Stimulated activated effector memory CD8-positive, alpha-beta T cell treated with anti-CD3 and anti-CD28 coated beads, Interleukin-12 subunit alpha, Interleukin-12 subunit beta, amount 100 ng/mL, for 72 hours (primary cell): Measurements from ENCODE around the gene BANF2.
"Not testable (repeated sequence)": the region's sequence is repeated elsewhere in the genome, so short reads cannot be mapped to it uniquely, and the experiment has no call there.

Experiments
- ATAC-seq: fragments of 150-1000 bp; cut with Tn5 transposase; 2 replicates; pipeline ENCODE4 v1.10.0; 2021
- DNase-seq, 2 donors: peaks; one replicate each; pipeline ENCODE4 v3.0.0; 2021 to 2022; ENCODE audit warnings: low spot score in 2 of 2
- H3K27ac Mint-ChIP-seq: one replicate; pipeline ENCODE4 v1.8.0; 2022; ENCODE audit warnings: mild to moderate bottlenecking, mixed read lengths
- H3K36me3 Mint-ChIP-seq: one replicate; pipeline ENCODE4 v1.8.0; 2022; ENCODE audit warnings: mild to moderate bottlenecking, mixed read lengths
- H3K4me1 Mint-ChIP-seq: one replicate; pipeline ENCODE4 v1.8.0; 2022; ENCODE audit warnings: mixed read lengths
- H3K4me3 Mint-ChIP-seq: one replicate; pipeline ENCODE4 v1.8.0; 2022; ENCODE audit warnings: mild to moderate bottlenecking, mixed read lengths
- H3K9me3 Mint-ChIP-seq: one replicate; pipeline ENCODE4 v1.8.0; 2022; ENCODE audit warnings: mixed read lengths

BANF2 gene

GRCh38 chr20:17707951-17708350 is 8.2 kb downstream of the BANF2 start:
- ATAC-seq, H3K36me3 Mint-ChIP-seq, DNase-seq, H3K4me3 Mint-ChIP-seq, H3K9me3 Mint-ChIP-seq, H3K4me1 Mint-ChIP-seq, H3K27ac Mint-ChIP-seq: not testable (repeated sequence)

- no peak overlapping the region for H3K27ac Mint-ChIP-seq
- H3K36me3 Mint-ChIP-seq = no peaks in the 10 kb centered on the region
- H3K4me1 Mint-ChIP-seq = no peaks in the 10 kb centered on the region
- ATAC-seq = no peak
- no peak for DNase-seq
- no peak overlapping the region for H3K4me3 Mint-ChIP-seq
- H3K9me3 Mint-ChIP-seq = no peaks in the 10 kb centered on the region
These were observed 9.1 kb downstream of the BANF2 start for GRCh38 chr20:17708675-17709360.

GRCh38 chr20:17709361-17710293 is 9.9 kb downstream of the BANF2 start:
- no peak for DNase-seq
- Mint-ChIP-seq H3K4me3 (no peak overlapping the region), H3K9me3 (no peaks in the 10 kb centered on the region), H3K27ac (no peak overlapping the region), H3K4me1 (no peaks in the 10 kb centered on the region), H3K36me3 (no peaks in the 10 kb centered on the region)
- no peak for ATAC-seq

GRCh38 chr20:17710379-17711266 is 10.9 kb downstream of the BANF2 start:
- H3K36me3 Mint-ChIP-seq = no peaks in the 10 kb centered on the region

GRCh38 chr20:17711267-17711627 is 11.5 kb downstream of the BANF2 start:
- ATAC-seq = no peak
- no peaks in the 10 kb centered on the region for H3K4me1 Mint-ChIP-seq
- H3K27ac Mint-ChIP-seq = no peak overlapping the region
- DNase-seq = no peak
- H3K36me3 Mint-ChIP-seq = no peaks in the 10 kb centered on the region
- no peaks in the 10 kb centered on the region for H3K9me3 Mint-ChIP-seq
- no peak overlapping the region for H3K4me3 Mint-ChIP-seq

More at GRCh38 chr20:17710379-17711266, 10.9 kb downstream of the BANF2 start:
- Mint-ChIP-seq H3K4me3 (no peak overlapping the region), H3K9me3 (no peaks in the 10 kb centered on the region), H3K27ac (no peak overlapping the region), H3K4me1 (no peaks in the 10 kb centered on the region)
- no peak for ATAC-seq
- no peak for DNase-seq

GRCh38 chr20:17712201-17712600 is 12.4 kb downstream of the BANF2 start:
- H3K4me1 Mint-ChIP-seq = no peaks in the 10 kb centered on the region
- DNase-seq (no peak), ATAC-seq (no peak)
- H3K9me3 Mint-ChIP-seq = no peaks in the 10 kb centered on the region
- no peaks in the 10 kb centered on the region for H3K36me3 Mint-ChIP-seq
- H3K4me3 Mint-ChIP-seq = no peak overlapping the region
- no peak overlapping the region for H3K27ac Mint-ChIP-seq

- Mint-ChIP-seq H3K36me3 (no peaks in the 10 kb centered on the region), H3K27ac (no peak overlapping the region), H3K9me3 (no peaks in the 10 kb centered on the region), H3K4me1 (no peaks in the 10 kb centered on the region), H3K4me3 (no peak overlapping the region)
- no peak for DNase-seq
- ATAC-seq = no peak
These were observed 12.9 kb downstream of the BANF2 start for GRCh38 chr20:17712708-17713107.

GRCh38 chr20:17714597-17714996 is 14.8 kb downstream of the BANF2 start:
- Mint-ChIP-seq H3K27ac (no peak overlapping the region), H3K4me3 (no peak overlapping the region), H3K36me3 (no peaks in the 10 kb centered on the region), H3K9me3 (no peaks in the 10 kb centered on the region), H3K4me1 (no peaks in the 10 kb centered on the region)
- DNase-seq (no peak), ATAC-seq (no peak)

GRCh38 chr20:17715075-17715474 is 15.3 kb downstream of the BANF2 start:
- no peaks in the 10 kb centered on the region for H3K36me3 Mint-ChIP-seq
- H3K4me3 Mint-ChIP-seq = no peak overlapping the region
- no peak overlapping the region for H3K27ac Mint-ChIP-seq
- no peaks in the 10 kb centered on the region for H3K4me1 Mint-ChIP-seq
- DNase-seq = no peak
- H3K9me3 Mint-ChIP-seq = no peaks in the 10 kb centered on the region
- ATAC-seq = no peak

- DNase-seq (no peak), ATAC-seq (no peak)
- Mint-ChIP-seq H3K36me3 (no peaks in the 10 kb centered on the region), H3K9me3 (no peaks in the 10 kb centered on the region), H3K27ac (no peak overlapping the region), H3K4me3 (no peak overlapping the region), H3K4me1 (no peaks in the 10 kb centered on the region)
These were observed 16.6 kb downstream of the BANF2 start for GRCh38 chr20:17716331-17716730.

- Mint-ChIP-seq H3K36me3 (no peaks in the 10 kb centered on the region), H3K4me3 (no peak overlapping the region), H3K4me1 (no peaks in the 10 kb centered on the region), H3K27ac (no peak overlapping the region), H3K9me3 (no peaks in the 10 kb centered on the region)
- ATAC-seq (no peak), DNase-seq (no peak)
These were observed 21.0 kb downstream of the BANF2 start for GRCh38 chr20:17720755-17721154.

GRCh38 chr20:17721802-17722486 is 22.2 kb downstream of the BANF2 start:
- Mint-ChIP-seq H3K36me3 (no peaks in the 10 kb centered on the region), H3K4me1 (no peaks in the 10 kb centered on the region), H3K9me3 (no peaks in the 10 kb centered on the region), H3K27ac (no peak overlapping the region), H3K4me3 (no peak overlapping the region)
- DNase-seq = no peak
- no peak for ATAC-seq

GRCh38 chr20:17722493-17723300 is 22.9 kb downstream of the BANF2 start:
- H3K9me3 Mint-ChIP-seq = no peaks in the 10 kb centered on the region
- no peaks in the 10 kb centered on the region for H3K4me1 Mint-ChIP-seq
- no peak overlapping the region for H3K4me3 Mint-ChIP-seq
- no peaks in the 10 kb centered on the region for H3K36me3 Mint-ChIP-seq
- no peak overlapping the region for H3K27ac Mint-ChIP-seq
- ATAC-seq = no peak
- no peak for DNase-seq

GRCh38 chr20:17723301-17723691 is 23.5 kb downstream of the BANF2 start:
- H3K36me3 Mint-ChIP-seq = no peaks in the 10 kb centered on the region

More at GRCh38 chr20:17723301-17723691, 23.5 kb downstream of the BANF2 start:
- Mint-ChIP-seq H3K9me3 (no peaks in the 10 kb centered on the region), H3K4me1 (no peaks in the 10 kb centered on the region), H3K4me3 (no peak overlapping the region), H3K27ac (no peak overlapping the region)
- DNase-seq (no peak), ATAC-seq (no peak)
